HepG2 (cell line): ENCODE measurements around the gene PKDREJ. TPM values are rescaled to one million over a fixed set of nuclear protein-coding genes. Genes with fewer than 3 reads are reported as not detected.

Experiments used
- ATAC-seq: fragments of 200-7000 bp; cut with Tn5 transposase; 3 replicates; pipeline ENCODE4 v1.9.1; 2020; ENCODE audit warnings: mild to moderate bottlenecking, moderate library complexity
- BruUV-seq: library from RNA; stranded (reverse); fragments of 400-500 nt; replicated peaks from 2 replicates; lab custom pipeline; 2021; lab: Mats Ljungman, UMichigan
- CTCF ChIA-PET: fragments of 300-600 bp; formaldehyde crosslinking; extraction: SDS; loops from one replicate; lab custom pipeline; 2021; ENCODE audit warnings: low total read pairs, inconsistent platforms, low intra/inter-chr PET ratio; lab: Yijun Ruan, JAX
- POLR2A ChIA-PET: fragments of 350-600 bp; sonication (Branson Sonifier 250); formaldehyde crosslinking; loops from one replicate; lab custom pipeline; 2020; ENCODE audit warnings: antibody characterized with exemption, inconsistent platforms; lab: Yijun Ruan, JAX
- DNase-seq: peaks from one replicate; pipeline ENCODE4 v3.0.0-alpha.2; 2015; ENCODE audit warnings: low spot score
- FAIRE-seq: peaks from 3 replicates; lab custom pipeline; 2011; peaks lifted over from hg19 to GRCh38; lab: Jason Lieb, UNC
- H2AFZ ChIP-seq: one replicate; pipeline ENCODE4 v1.6.1; 2011; ENCODE audit warnings: low read length, inconsistent platforms
- H3K27ac ChIP-seq: fragments of 300-600 bp; 3 replicates; pipeline ENCODE4 v1.8.0; 2011; ENCODE audit warnings: mixed run types, mild to moderate bottlenecking, mixed read lengths, low read length, inconsistent platforms; ENCODE audit not compliant: insufficient read depth; ENCODE audit errors: extremely low read length
- H3K27me3 ChIP-seq, 2 experiments: fragments of 200-600 bp in 1 of 2; 2 replicates in 1 of 2; 3 replicates in 1 of 2; pipeline versions ENCODE4 v1.6.0 to v1.8.0; 2011; ENCODE audit warnings: low read length in 2 of 2, mild to moderate bottlenecking in 2 of 2, moderate library complexity in 2 of 2, inconsistent platforms in 1 of 2; ENCODE audit not compliant: insufficient read depth in 2 of 2, control insufficient read depth in 1 of 2
- H3K36me3 ChIP-seq, 2 experiments: fragments of 200-600 bp in 1 of 2; replicated peaks in 1 of 2; 2 replicates in 1 of 2; 3 replicates in 1 of 2; pipeline versions ENCODE4 v1.5.1 to v1.8.0; 2011; ENCODE audit warnings: low read length in 2 of 2, inconsistent platforms in 1 of 2; ENCODE audit not compliant: insufficient read depth in 2 of 2, control insufficient read depth in 1 of 2
- H3K4me1 ChIP-seq: 2 replicates; pipeline ENCODE4 v1.5.1; 2012; ENCODE audit warnings: low read length, inconsistent platforms; ENCODE audit not compliant: insufficient read depth
- H3K4me2 ChIP-seq: 2 replicates; pipeline ENCODE4 v1.6.0; 2011; ENCODE audit warnings: low read depth, low read length, inconsistent platforms
- H3K4me3 ChIP-seq, 3 experiments: fragments of 200-600 bp in 1 of 3; sonication (generic), shearing (Covaris generic) in 1 of 3; replicated peaks in 1 of 3; 2 replicates each; pipeline ENCODE4 v1.5.1; 2011 to 2016; ENCODE audit warnings: low read length in 3 of 3, inconsistent platforms in 2 of 3, low read depth in 2 of 3, mild to moderate bottlenecking in 2 of 3, control low read depth in 1 of 3, mixed read lengths in 1 of 3; ENCODE audit not compliant: insufficient read depth in 1 of 3
- H3K79me2 ChIP-seq: one replicate; pipeline ENCODE4 v1.6.1; 2011; ENCODE audit warnings: low read length, inconsistent platforms; ENCODE audit not compliant: insufficient read depth
- H3K9ac ChIP-seq: 2 replicates; pipeline ENCODE4 v1.6.0; 2011; ENCODE audit warnings: mild to moderate bottlenecking, low read depth, low read length, inconsistent platforms; ENCODE audit not compliant: insufficient read depth
- H3K9me3 ChIP-seq: 2 replicates; pipeline ENCODE4 v1.5.1; 2012; ENCODE audit warnings: mild to moderate bottlenecking, low read length
- H4K20me1 ChIP-seq: 2 replicates; pipeline ENCODE4 v1.6.0; 2011; ENCODE audit warnings: inconsistent platforms, mild to moderate bottlenecking, low read length, moderate library complexity; ENCODE audit not compliant: insufficient read depth
- GLMP ChIP-seq: sonication (generic); formaldehyde crosslinking; IDR thresholded peaks from 2 replicates; pipeline ENCODE4 v1.9.0; 2021; ENCODE audit warnings: missing genetic modification reagents, mild to moderate bottlenecking, borderline replicate concordance
- HNF1B ChIP-seq: sonication (generic); formaldehyde crosslinking; IDR thresholded peaks from 2 replicates; pipeline ENCODE4 v1.5.1; 2020; ENCODE audit warnings: mild to moderate bottlenecking, moderate library complexity, missing genetic modification reagents
- HNRNPL ChIP-seq: fragments of 200-400 bp; formaldehyde crosslinking; IDR thresholded peaks from 2 replicates; pipeline ENCODE4 v1.6.1; 2017; ENCODE audit warnings: mild to moderate bottlenecking, low read depth, low read length
- PTBP1 ChIP-seq: fragments of 200-400 bp; formaldehyde crosslinking; IDR thresholded peaks from 2 replicates; pipeline ENCODE4 v1.6.1; 2018; ENCODE audit warnings: low read length, low read depth; ENCODE audit not compliant: poor library complexity, severe bottlenecking
- ZFP37 ChIP-seq: sonication (generic); formaldehyde crosslinking; IDR thresholded peaks from 2 replicates; pipeline ENCODE4 v1.4.0; 2020; ENCODE audit warnings: missing genetic modification reagents, borderline replicate concordance
- ZKSCAN8 ChIP-seq: IDR thresholded peaks from 2 replicates; pipeline ENCODE4 v1.6.1; 2016; ENCODE audit warnings: borderline replicate concordance, missing genetic modification reagents, missing compliant biosample characterization
- ZNF644 ChIP-seq: IDR thresholded peaks from 2 replicates; pipeline ENCODE4 v1.6.1; 2016; ENCODE audit warnings: low read depth
- ZNF737 ChIP-seq: sonication (generic); formaldehyde crosslinking; IDR thresholded peaks from 2 replicates; pipeline ENCODE4 v1.5.0; 2020; ENCODE audit warnings: missing genetic modification reagents, mild to moderate bottlenecking, borderline replicate concordance
- WGBS: methylation state at CpG from one replicate; pipeline ENCODE4 v1.1.6; 2017; ENCODE audit warnings: low lambda C conversion rate; 5-methylcytosine and 5-hydroxymethylcytosine counted together
- in situ Hi-C: cut with HindIII; loops from 2 replicates; pipeline ENCODE4 v1.10.0; 2017; ENCODE audit warnings: low pct_unique_long_range_greater_than_20kb; ENCODE audit not compliant: extremely low pct_ligation_motif_present
- intact Hi-C: fragments of 100-400 bp; cut with micrococcal nuclease; formaldehyde crosslinking; loops from one replicate; pipeline ENCODE4 v1.10.0; 2022; ENCODE audit not compliant: unreplicated experiment
- polyA plus RNA-seq, 8 experiments: library from polyadenylated mRNA; depleted of rRNA in 3 of 8; stranded (reverse) in 7 of 8; unstranded in 1 of 8; fragments of >200 nt; fragmentation: Illumina TruSeq in 4 of 8; extraction: Trizol in 4 of 8; gene quantifications; 2 replicates each; pipeline versions ENCODE4 v1.2.1 to v1.2.3, GENCODE V29; 2011 to 2016; ENCODE audit warnings: low read depth in 4 of 8, missing spikeins in 1 of 8, mixed read lengths in 1 of 8; ENCODE audit not compliant: insufficient read depth in 1 of 8
- total RNA-seq, 5 experiments: library from RNA; depleted of rRNA; stranded (reverse); fragments of >200 nt; fragmentation: Illumina TruSeq; extraction: Trizol; gene quantifications; 2 replicates each; pipeline ENCODE4 v1.2.3, GENCODE V29; 2016; ENCODE audit warnings: low read depth in 1 of 5

Gene PKDREJ
- total and polyA plus RNA-seq, 2 of the 13 experiments (the other 11 are each of a cell fraction or from before 2014, with no cell fraction given) = not detected

- POLR2A ChIA-PET = no interaction called here
- ATAC-seq = no peak
- WGBS = 95% methylated on average over 12 of the region's 12 CpGs
These were observed 25.6 kb downstream of the PKDREJ start for GRCh38 chr22:46237453-46238124.

More at GRCh38 chr22:46237453-46238124, 25.6 kb downstream of the PKDREJ start:
- no TSS peak for BruUV-seq
- Histone ChIP-seq H3K4me2 (no peak overlapping the region), H3K27ac (no peak overlapping the region), H3K27me3 (no peaks in the 10 kb centered on the region), H3K4me1 (peaks cover 14% of the 10 kb centered on the region), H4K20me1 (no peaks in the 10 kb centered on the region), H3K9ac (no peak overlapping the region), H3K79me2 (no peaks in the 10 kb centered on the region), H2AFZ (no peak overlapping the region), H3K36me3 (peaks cover 6 to 37% of the 10 kb centered on the region in 2 experiments; a peak in 4 of 5 replicates), H3K9me3 (no peaks in the 10 kb centered on the region), H3K4me3 (no peak overlapping the region)
- intact Hi-C loops (no loop called here), in situ Hi-C loops (no loop called here)
- CTCF ChIA-PET = no interaction called here
- DNase-seq = no peak
- TF ChIP-seq HNF1B (CRISPR knock-in tag) (no peak), ZNF644 (CRISPR knock-in tag) (no peak), GLMP (CRISPR knock-in tag) (no peak), HNRNPL (no peak), PTBP1 (no peak), ZFP37 (CRISPR knock-in tag) (no peak), ZKSCAN8 (no peak), ZNF737 (CRISPR knock-in tag) (no peak)
- FAIRE-seq = no peak
